Skeletal muscle tissue (tissue), 4 donors: ENCODE results near the gene DUOX2. TPM values are rescaled to one million over a fixed set of nuclear protein-coding genes. Genes with fewer than 3 reads are reported as not detected.

Source experiments
- H3K27ac ChIP-seq: one replicate; pipeline ENCODE4 v1.7.0; 2013; ENCODE audit warnings: mild to moderate bottlenecking, low read depth, low read length, inconsistent platforms
- H3K27me3 ChIP-seq, 3 donors: one replicate each; pipeline ENCODE4 v1.7.0; 2013; ENCODE audit warnings: low read length in 3 of 3; ENCODE audit not compliant: control insufficient read depth in 3 of 3, insufficient read depth in 3 of 3
- H3K36me3 ChIP-seq, 3 donors: one replicate each; pipeline ENCODE4 v1.7.0; 2013; ENCODE audit warnings: low read length in 3 of 3; ENCODE audit not compliant: control insufficient read depth in 3 of 3, insufficient read depth in 3 of 3
- H3K4me1 ChIP-seq, 3 donors: one replicate each; pipeline ENCODE4 v1.7.0; 2013; ENCODE audit warnings: low read length in 3 of 3, mild to moderate bottlenecking in 3 of 3; ENCODE audit not compliant: control insufficient read depth in 3 of 3, insufficient read depth in 3 of 3
- H3K4me3 ChIP-seq, 3 donors: one replicate each; pipeline ENCODE4 v1.7.0; 2013; ENCODE audit warnings: low read length in 3 of 3
- H3K9ac ChIP-seq, 3 donors: one replicate each; pipeline ENCODE4 v1.7.0; 2013; ENCODE audit warnings: low read length in 3 of 3, mild to moderate bottlenecking in 3 of 3, moderate library complexity in 2 of 3, low read depth in 1 of 3
- H3K9me3 ChIP-seq, 3 donors: one replicate each; pipeline ENCODE4 v1.7.0; 2013; ENCODE audit warnings: low read length in 3 of 3; ENCODE audit not compliant: control insufficient read depth in 3 of 3
- total RNA-seq: library from RNA; depleted of rRNA; stranded (reverse); fragments of >200 nt; gene quantifications from one replicate; pipeline ENCODE4 v1.2.3, GENCODE V29; 2014
- donor health status: Osteomylitis.

The DUOX2 gene
- total RNA-seq, 1 donor from 2014 or later, result under 0.01 TPM

GRCh38 chr15:45120081-45120972 lies 6.4 kb upstream of the DUOX2 start:
- H3K27me3 ChIP-seq, result peaks cover 47 to 67% (median 66%) of the 10 kb centered on the region in 3 donors

GRCh38 chr15:45118996-45119395 lies 5.0 kb upstream of the DUOX2 start:
- H3K4me3 ChIP-seq, result no peak overlapping the region
- peaks cover 16 to 24% (median 21%) of the 10 kb centered on the region in 3 donors for H3K4me1 ChIP-seq
- H3K27me3 ChIP-seq, result peaks cover 60 to 76% (median 73%) of the 10 kb centered on the region in 3 donors
- no peak overlapping the region for H3K9ac ChIP-seq
- no peak overlapping the region for H3K27ac ChIP-seq
- no peaks in the 10 kb centered on the region for H3K9me3 ChIP-seq
- H3K36me3 ChIP-seq, result no peaks in the 10 kb centered on the region

More at GRCh38 chr15:45120081-45120972, 6.4 kb upstream of the DUOX2 start:
- no peak overlapping the region for H3K27ac ChIP-seq
- no peak overlapping the region for H3K4me3 ChIP-seq
- no peaks in the 10 kb centered on the region for H3K9me3 ChIP-seq
- no peaks in the 10 kb centered on the region for H3K36me3 ChIP-seq
- H3K9ac ChIP-seq, result no peak overlapping the region
- H3K4me1 ChIP-seq, result peaks cover 11 to 16% (median 12%) of the 10 kb centered on the region in 3 donors

- Histone ChIP-seq H3K9ac (peak overlapping the region in 1 of 3 donors; percentile 57), H3K27me3 (peaks cover 68 to 84% (median 78%) of the 10 kb centered on the region in 3 donors), H3K9me3 (no peaks in the 10 kb centered on the region), H3K4me3 (peak overlapping the region; percentile 38 to 54 (median 52)), H3K36me3 (no peaks in the 10 kb centered on the region), H3K27ac (no peak overlapping the region), H3K4me1 (peaks cover 17 to 27% (median 21%) of the 10 kb centered on the region in 3 donors)
Observed at GRCh38 chr15:45118131-45118588, 4.2 kb upstream of the DUOX2 start.

- H3K36me3 ChIP-seq, result no peaks in the 10 kb centered on the region
- H3K9me3 ChIP-seq, result no peaks in the 10 kb centered on the region
- H3K27ac ChIP-seq, result no peak overlapping the region
- H3K27me3 ChIP-seq, result peaks cover 72 to 84% (median 84%) of the 10 kb centered on the region in 3 donors
- H3K9ac ChIP-seq, result peak overlapping the region in 1 of 3 donors; percentile 57
- H3K4me1 ChIP-seq, result peaks cover 21 to 32% (median 24%) of the 10 kb centered on the region in 3 donors
- H3K4me3 ChIP-seq, result peak overlapping the region; percentile 40 to 54 (median 52)
Observed at GRCh38 chr15:45117308-45118130, 3.5 kb upstream of the DUOX2 start.

- H3K9ac ChIP-seq, result peak overlapping the region in 1 of 3 donors; percentile 25
- H3K4me3 ChIP-seq, result peak overlapping the region in 2 of 3 donors; percentile 40 to 49
- no peaks in the 10 kb centered on the region for H3K36me3 ChIP-seq
- H3K9me3 ChIP-seq, result no peaks in the 10 kb centered on the region
- no peak overlapping the region for H3K27ac ChIP-seq
- peaks cover 76 to 88% (median 87%) of the 10 kb centered on the region in 3 donors for H3K27me3 ChIP-seq
- peaks cover 23 to 37% (median 27%) of the 10 kb centered on the region in 3 donors for H3K4me1 ChIP-seq
Observed at GRCh38 chr15:45116482-45117307, 2.7 kb upstream of the DUOX2 start.

- Histone ChIP-seq H3K9ac (no peak overlapping the region), H3K36me3 (no peaks in the 10 kb centered on the region), H3K4me3 (no peak overlapping the region), H3K9me3 (no peaks in the 10 kb centered on the region), H3K27me3 (peaks cover 79 to 88% (median 87%) of the 10 kb centered on the region in 3 donors), H3K4me1 (peaks cover 23 to 37% (median 27%) of the 10 kb centered on the region in 3 donors), H3K27ac (no peak overlapping the region)
Observed at GRCh38 chr15:45116006-45116481, 2.1 kb upstream of the DUOX2 start.

- Histone ChIP-seq H3K9me3 (no peaks in the 10 kb centered on the region), H3K27ac (no peak overlapping the region), H3K9ac (no peak overlapping the region), H3K4me3 (no peak overlapping the region), H3K27me3 (peaks cover 77 to 86% (median 84%) of the 10 kb centered on the region in 3 donors), H3K4me1 (peaks cover 23 to 37% (median 27%) of the 10 kb centered on the region in 3 donors), H3K36me3 (no peaks in the 10 kb centered on the region)
Observed at GRCh38 chr15:45115312-45115820, 1.4 kb upstream of the DUOX2 start.

- H3K4me3 ChIP-seq, result peak overlapping the region in 1 of 3 donors; percentile 9
- H3K27me3 ChIP-seq, result peaks cover 83 to 86% (median 84%) of the 10 kb centered on the region in 3 donors
- H3K36me3 ChIP-seq, result no peaks in the 10 kb centered on the region
- no peak overlapping the region for H3K27ac ChIP-seq
- no peaks in the 10 kb centered on the region for H3K9me3 ChIP-seq
- H3K9ac ChIP-seq, result no peak overlapping the region
- peaks cover 23 to 37% (median 27%) of the 10 kb centered on the region in 3 donors for H3K4me1 ChIP-seq
Observed at GRCh38 chr15:45114751-45115085, 746 bp upstream of the DUOX2 start.
